ENCODE results near the gene PPP1R26.

The PPP1R26 gene

DNA sequence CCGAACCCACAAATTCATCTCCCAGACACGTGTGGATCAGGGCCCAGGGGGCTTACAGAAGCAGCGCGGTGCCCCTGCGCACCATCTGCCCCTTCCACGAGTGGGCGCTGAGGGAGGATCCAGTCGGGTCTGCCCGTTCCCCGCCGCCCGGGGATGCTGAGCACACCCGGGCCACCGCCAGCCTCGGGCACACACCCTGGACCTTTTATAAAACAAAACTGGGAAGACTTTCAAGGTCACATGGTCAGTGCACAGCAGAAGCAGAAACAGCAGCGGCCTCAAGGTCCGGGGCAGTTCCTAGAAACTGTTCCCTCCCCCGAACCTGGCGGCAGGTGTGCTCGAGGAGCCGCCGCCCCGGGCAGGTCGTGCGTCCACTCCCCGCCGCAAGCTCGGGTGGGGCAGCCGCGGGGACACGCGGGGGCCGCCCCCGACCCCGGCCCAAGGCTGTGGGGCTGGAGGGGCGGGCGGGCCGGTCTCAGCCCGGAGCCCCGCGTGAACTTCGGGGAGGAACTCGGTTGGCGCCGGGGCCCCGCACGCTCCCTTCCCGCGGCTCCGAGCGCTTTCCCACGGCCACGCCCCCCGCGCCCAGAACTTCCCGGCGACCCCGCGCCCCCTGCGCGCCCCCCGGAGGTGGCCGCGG lies 633 bp upstream of the PPP1R26 start (continued):
- TF ChIP-seq ZNF248 (tag by site-specific recombination; IDR thresholded peaks at IDR 0.05) (no peak), ZNF777 (tag by site-specific recombination; IDR thresholded peaks at IDR 0.05; ENCODE audit: borderline replicate concordance) (no peak), ZNF10 (tag by site-specific recombination; IDR thresholded peaks at IDR 0.05) (no peak), ZNF350 (tag by site-specific recombination; IDR thresholded peaks at IDR 0.05) (no peak), YY2 (tag by site-specific recombination; IDR thresholded peaks at IDR 0.05) (no peak), ZNF121 (tag by site-specific recombination; IDR thresholded peaks at IDR 0.05) (no peak), ZNF214 (tag by site-specific recombination; IDR thresholded peaks at IDR 0.05; ENCODE audit: borderline replicate concordance) (no peak), ZBTB8A (tag by site-specific recombination; IDR thresholded peaks at IDR 0.05) (peak; percentile 61), ZNF404 (tag by site-specific recombination; IDR thresholded peaks at IDR 0.05) (no peak), KLF8 (tag by site-specific recombination; IDR thresholded peaks at IDR 0.05) (0 out of 2 replicates have a peak, but pooled peaks have one; percentile 40), ZSCAN30 (tag by site-specific recombination; IDR thresholded peaks at IDR 0.05) (no peak), ZNF138 (tag by site-specific recombination; IDR thresholded peaks at IDR 0.05; ENCODE audit: borderline replicate concordance) (no peak), ZNF423 (tag by site-specific recombination; IDR thresholded peaks at IDR 0.05) (no peak), ZNF664 (tag by site-specific recombination; IDR thresholded peaks at IDR 0.05) (no peak), ZFP37 (tag by site-specific recombination; IDR thresholded peaks at IDR 0.05) (no peak), ZBTB48 (tag by site-specific recombination; IDR thresholded peaks at IDR 0.05) (peak; percentile 24; the same call in 1 of the 2 replicates), ZNF514 (tag by site-specific recombination; IDR thresholded peaks at IDR 0.05) (no peak), ZNF266 (tag by site-specific recombination; IDR thresholded peaks at IDR 0.05; ENCODE audit: low read depth) (no peak), ZBTB7A (tag by site-specific recombination; IDR thresholded peaks at IDR 0.05; ENCODE audit: low read depth) (no peak), ZNF48 (tag by site-specific recombination; IDR thresholded peaks at IDR 0.05) (no peak), ZNF585B (tag by site-specific recombination; IDR thresholded peaks at IDR 0.05) (no peak)
- TF ChIP-seq, protein P1, sequence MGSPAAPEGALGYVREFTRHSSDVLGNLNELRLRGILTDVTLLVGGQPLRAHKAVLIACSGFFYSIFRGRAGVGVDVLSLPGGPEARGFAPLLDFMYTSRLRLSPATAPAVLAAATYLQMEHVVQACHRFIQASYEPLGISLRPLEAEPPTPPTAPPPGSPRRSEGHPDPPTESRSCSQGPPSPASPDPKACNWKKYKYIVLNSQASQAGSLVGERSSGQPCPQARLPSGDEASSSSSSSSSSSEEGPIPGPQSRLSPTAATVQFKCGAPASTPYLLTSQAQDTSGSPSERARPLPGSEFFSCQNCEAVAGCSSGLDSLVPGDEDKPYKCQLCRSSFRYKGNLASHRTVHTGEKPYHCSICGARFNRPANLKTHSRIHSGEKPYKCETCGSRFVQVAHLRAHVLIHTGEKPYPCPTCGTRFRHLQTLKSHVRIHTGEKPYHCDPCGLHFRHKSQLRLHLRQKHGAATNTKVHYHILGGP (tag by site-specific recombination; IDR thresholded peaks at IDR 0.05), result no peak
- TF ChIP-seq, protein P2, sequence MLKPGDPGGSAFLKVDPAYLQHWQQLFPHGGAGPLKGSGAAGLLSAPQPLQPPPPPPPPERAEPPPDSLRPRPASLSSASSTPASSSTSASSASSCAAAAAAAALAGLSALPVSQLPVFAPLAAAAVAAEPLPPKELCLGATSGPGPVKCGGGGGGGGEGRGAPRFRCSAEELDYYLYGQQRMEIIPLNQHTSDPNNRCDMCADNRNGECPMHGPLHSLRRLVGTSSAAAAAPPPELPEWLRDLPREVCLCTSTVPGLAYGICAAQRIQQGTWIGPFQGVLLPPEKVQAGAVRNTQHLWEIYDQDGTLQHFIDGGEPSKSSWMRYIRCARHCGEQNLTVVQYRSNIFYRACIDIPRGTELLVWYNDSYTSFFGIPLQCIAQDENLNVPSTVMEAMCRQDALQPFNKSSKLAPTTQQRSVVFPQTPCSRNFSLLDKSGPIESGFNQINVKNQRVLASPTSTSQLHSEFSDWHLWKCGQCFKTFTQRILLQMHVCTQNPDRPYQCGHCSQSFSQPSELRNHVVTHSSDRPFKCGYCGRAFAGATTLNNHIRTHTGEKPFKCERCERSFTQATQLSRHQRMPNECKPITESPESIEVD (tag by site-specific recombination; IDR thresholded peaks at IDR 0.05), result no peak
- TF ChIP-seq, protein P3, sequence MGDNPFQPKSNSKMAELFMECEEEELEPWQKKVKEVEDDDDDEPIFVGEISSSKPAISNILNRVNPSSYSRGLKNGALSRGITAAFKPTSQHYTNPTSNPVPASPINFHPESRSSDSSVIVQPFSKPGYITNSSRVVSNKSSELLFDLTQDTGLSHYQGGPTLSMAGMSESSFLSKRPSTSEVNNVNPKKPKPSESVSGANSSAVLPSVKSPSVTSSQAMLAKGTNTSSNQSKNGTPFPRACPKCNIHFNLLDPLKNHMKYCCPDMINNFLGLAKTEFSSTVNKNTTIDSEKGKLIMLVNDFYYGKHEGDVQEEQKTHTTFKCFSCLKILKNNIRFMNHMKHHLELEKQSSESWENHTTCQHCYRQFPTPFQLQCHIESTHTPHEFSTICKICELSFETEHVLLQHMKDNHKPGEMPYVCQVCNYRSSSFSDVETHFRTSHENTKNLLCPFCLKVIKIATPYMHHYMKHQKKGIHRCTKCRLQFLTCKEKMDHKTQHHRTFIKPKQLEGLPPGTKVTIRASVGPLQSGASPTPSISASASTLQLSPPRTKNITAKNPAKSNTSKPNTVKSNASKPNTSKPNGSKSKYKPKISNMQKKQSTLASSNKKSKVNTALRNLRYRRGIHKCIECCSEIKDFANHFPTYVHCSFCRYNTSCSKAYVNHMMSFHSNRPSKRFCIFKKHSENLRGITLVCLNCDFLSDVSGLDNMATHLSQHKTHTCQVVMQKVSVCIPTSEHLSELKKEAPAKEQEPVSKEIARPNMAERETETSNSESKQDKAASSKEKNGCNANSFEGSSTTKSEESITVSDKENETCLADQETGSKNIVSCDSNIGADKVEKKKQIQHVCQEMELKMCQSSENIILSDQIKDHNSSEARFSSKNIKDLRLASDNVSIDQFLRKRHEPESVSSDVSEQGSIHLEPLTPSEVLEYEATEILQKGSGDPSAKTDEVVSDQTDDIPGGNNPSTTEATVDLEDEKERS (tag by site-specific recombination; IDR thresholded peaks at IDR 0.05), result no peak

Data from HEK293 (cell line).